HepG2 (cell line): Measurements from ENCODE around the gene FASTK. TPM values are rescaled to one million over a fixed set of nuclear protein-coding genes. Genes with fewer than 3 reads are reported as not detected.

Source experiments
- AHR ChIP-seq: IDR thresholded peaks from 2 replicates; pipeline ENCODE4 v1.6.1; 2018; ENCODE audit warnings: missing genetic modification reagents, missing compliant biosample characterization
- ASH2L ChIP-seq: fragments of 300-600, 200-600 bp; sonication (generic); IDR thresholded peaks from 2 replicates; pipeline ENCODE4 v1.7.0; 2017; ENCODE audit warnings: low read depth, mild to moderate bottlenecking, moderate library complexity, mixed read lengths, low read length; ENCODE audit not compliant: insufficient read length
- BORCS8-MEF2B ChIP-seq: sonication (generic); formaldehyde crosslinking; IDR thresholded peaks from 2 replicates; pipeline ENCODE4 v1.8.0; 2022; ENCODE audit warnings: mild to moderate bottlenecking, missing genetic modification reagents
- DRAP1 ChIP-seq: IDR thresholded peaks from 2 replicates; pipeline ENCODE4 v1.6.1; 2016; ENCODE audit warnings: missing genetic modification reagents, missing compliant biosample characterization
- GATAD2A ChIP-seq: IDR thresholded peaks from 2 replicates; pipeline ENCODE4 v1.6.1; 2016
- IRF9 ChIP-seq: sonication (generic); formaldehyde crosslinking; IDR thresholded peaks from 2 replicates; pipeline ENCODE4 v1.8.0; 2022; ENCODE audit warnings: missing genetic modification reagents, mild to moderate bottlenecking, borderline replicate concordance
- MAZ ChIP-seq, 2 experiments: sonication (generic) in 1 of 2; formaldehyde crosslinking in 1 of 2; IDR thresholded peaks; 2 replicates each; pipeline versions ENCODE4 v1.5.0 to v1.6.1; 2012 to 2020; ENCODE audit warnings: low read depth in 2 of 2, mild to moderate bottlenecking in 2 of 2, borderline replicate concordance in 1 of 2, improper control_type of control experiment in 1 of 2, low read length in 1 of 2, missing genetic modification reagents in 1 of 2, moderate library complexity in 1 of 2
- MIER3 ChIP-seq: IDR thresholded peaks from 2 replicates; pipeline ENCODE4 v1.6.1; 2016; ENCODE audit warnings: missing compliant biosample characterization, borderline replicate concordance
- NRL ChIP-seq: sonication (generic); formaldehyde crosslinking; IDR thresholded peaks from 2 replicates; pipeline ENCODE4 v1.5.0; 2020; ENCODE audit warnings: missing genetic modification reagents, mild to moderate bottlenecking, moderate library complexity, borderline replicate concordance
- SALL1 ChIP-seq: sonication (generic); formaldehyde crosslinking; IDR thresholded peaks from 2 replicates; pipeline ENCODE4 v1.8.0; 2022; ENCODE audit warnings: mild to moderate bottlenecking, missing genetic modification reagents
- SMAD1 ChIP-seq: sonication (generic); formaldehyde crosslinking; IDR thresholded peaks from 2 replicates; pipeline ENCODE4 v1.4.0; 2020; ENCODE audit warnings: missing genetic modification reagents, low read depth, mild to moderate bottlenecking, borderline replicate concordance
- SP2 ChIP-seq: sonication (generic); formaldehyde crosslinking; IDR thresholded peaks from 2 replicates; pipeline ENCODE4 v1.5.1; 2020; ENCODE audit warnings: mild to moderate bottlenecking, missing genetic modification reagents
- ZBTB14 ChIP-seq: sonication (generic); formaldehyde crosslinking; IDR thresholded peaks from 2 replicates; pipeline ENCODE4 v1.4.0; 2020; ENCODE audit warnings: missing genetic modification reagents
- ZNF598 ChIP-seq: sonication (generic); formaldehyde crosslinking; IDR thresholded peaks from 2 replicates; pipeline ENCODE4 v1.5.1; 2020; ENCODE audit warnings: mild to moderate bottlenecking, missing genetic modification reagents, borderline replicate concordance
- polyA plus RNA-seq, 8 experiments: library from polyadenylated mRNA; depleted of rRNA in 3 of 8; stranded (reverse) in 7 of 8; unstranded in 1 of 8; fragments of >200 nt; fragmentation: Illumina TruSeq in 4 of 8; extraction: Trizol in 4 of 8; gene quantifications; 2 replicates each; pipeline versions ENCODE4 v1.2.1 to v1.2.3, GENCODE V29; 2011 to 2016; ENCODE audit warnings: low read depth in 4 of 8, missing spikeins in 1 of 8, mixed read lengths in 1 of 8; ENCODE audit not compliant: insufficient read depth in 1 of 8
- total RNA-seq, 5 experiments: library from RNA; depleted of rRNA; stranded (reverse); fragments of >200 nt; fragmentation: Illumina TruSeq; extraction: Trizol; gene quantifications; 2 replicates each; pipeline ENCODE4 v1.2.3, GENCODE V29; 2016; ENCODE audit warnings: low read depth in 1 of 5
- TF ChIP-seq, protein P1 (sequence below): sonication (generic); formaldehyde crosslinking; IDR thresholded peaks from 2 replicates; pipeline ENCODE4 v1.4.0; 2020; ENCODE audit warnings: missing genetic modification reagents, low read depth, mild to moderate bottlenecking, borderline replicate concordance
- TF ChIP-seq, protein P2 (sequence below): sonication (generic); formaldehyde crosslinking; IDR thresholded peaks from 2 replicates; pipeline ENCODE4 v1.8.0; 2022; ENCODE audit warnings: low read depth, missing genetic modification reagents
- TF ChIP-seq, protein P3 (sequence below): sonication (generic); formaldehyde crosslinking; IDR thresholded peaks from 2 replicates; pipeline ENCODE4 v1.4.0; 2020; ENCODE audit warnings: mild to moderate bottlenecking, missing genetic modification reagents

The FASTK gene
- total and polyA plus RNA-seq, 2 of the 13 experiments (the other 11 are each of a cell fraction or from before 2014, with no cell fraction given) = 52.9 to 55.7 TPM

- TF ChIP-seq, protein P1, sequence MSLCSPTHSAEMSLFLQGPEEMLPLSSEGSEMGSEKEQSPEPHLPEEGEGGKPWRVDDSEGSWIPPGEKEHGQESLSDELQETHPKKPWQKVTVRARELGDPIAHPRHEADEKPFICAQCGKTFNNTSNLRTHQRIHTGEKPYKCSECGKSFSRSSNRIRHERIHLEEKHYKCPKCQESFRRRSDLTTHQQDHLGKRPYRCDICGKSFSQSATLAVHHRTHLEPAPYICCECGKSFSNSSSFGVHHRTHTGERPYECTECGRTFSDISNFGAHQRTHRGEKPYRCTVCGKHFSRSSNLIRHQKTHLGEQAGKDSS = peak; percentile 79; the same call in 1 of the 2 replicates
- TF ChIP-seq, protein P2, sequence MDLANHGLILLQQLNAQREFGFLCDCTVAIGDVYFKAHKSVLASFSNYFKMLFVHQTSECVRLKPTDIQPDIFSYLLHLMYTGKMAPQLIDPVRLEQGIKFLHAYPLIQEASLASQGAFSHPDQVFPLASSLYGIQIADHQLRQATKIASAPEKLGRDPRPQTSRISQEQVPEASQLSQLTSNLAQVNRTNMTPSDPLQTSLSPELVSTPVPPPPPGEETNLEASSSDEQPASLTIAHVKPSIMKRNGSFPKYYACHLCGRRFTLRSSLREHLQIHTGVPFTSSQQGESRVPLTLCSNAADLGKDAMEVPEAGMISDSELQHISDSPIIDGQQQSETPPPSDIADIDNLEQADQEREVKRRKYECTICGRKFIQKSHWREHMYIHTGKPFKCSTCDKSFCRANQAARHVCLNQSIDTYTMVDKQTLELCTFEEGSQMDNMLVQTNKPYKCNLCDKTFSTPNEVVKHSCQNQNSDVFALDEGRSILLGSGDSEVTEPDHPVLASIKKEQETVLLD = peak; percentile 74; the same call in 1 of the 2 replicates
- TF ChIP-seq ASH2L = peak; percentile 25
- TF ChIP-seq MAZ (IDR thresholded peaks at IDR 0.05; ENCODE audit: borderline replicate concordance, low read depth, low read length) = peak; percentile 90
- TF ChIP-seq MAZ (CRISPR knock-in tag; IDR thresholded peaks at IDR 0.05; ENCODE audit: low read depth) = peak; percentile 96
- peak; percentile 76; the same call in 1 of the 2 replicates for TF ChIP-seq IRF9 (CRISPR knock-in tag)
- TF ChIP-seq ZBTB14 = peak; percentile 83
- TF ChIP-seq SMAD1 (CRISPR knock-in tag) = peak; percentile 93; the same call in 1 of the 2 replicates
- TF ChIP-seq NRL (CRISPR knock-in tag) = no peak
- TF ChIP-seq MIER3 = 0 out of 2 replicates have a peak, but pooled peaks have one; percentile 39
- peak; percentile 37 for TF ChIP-seq GATAD2A (CRISPR knock-in tag)
- TF ChIP-seq, protein P3, sequence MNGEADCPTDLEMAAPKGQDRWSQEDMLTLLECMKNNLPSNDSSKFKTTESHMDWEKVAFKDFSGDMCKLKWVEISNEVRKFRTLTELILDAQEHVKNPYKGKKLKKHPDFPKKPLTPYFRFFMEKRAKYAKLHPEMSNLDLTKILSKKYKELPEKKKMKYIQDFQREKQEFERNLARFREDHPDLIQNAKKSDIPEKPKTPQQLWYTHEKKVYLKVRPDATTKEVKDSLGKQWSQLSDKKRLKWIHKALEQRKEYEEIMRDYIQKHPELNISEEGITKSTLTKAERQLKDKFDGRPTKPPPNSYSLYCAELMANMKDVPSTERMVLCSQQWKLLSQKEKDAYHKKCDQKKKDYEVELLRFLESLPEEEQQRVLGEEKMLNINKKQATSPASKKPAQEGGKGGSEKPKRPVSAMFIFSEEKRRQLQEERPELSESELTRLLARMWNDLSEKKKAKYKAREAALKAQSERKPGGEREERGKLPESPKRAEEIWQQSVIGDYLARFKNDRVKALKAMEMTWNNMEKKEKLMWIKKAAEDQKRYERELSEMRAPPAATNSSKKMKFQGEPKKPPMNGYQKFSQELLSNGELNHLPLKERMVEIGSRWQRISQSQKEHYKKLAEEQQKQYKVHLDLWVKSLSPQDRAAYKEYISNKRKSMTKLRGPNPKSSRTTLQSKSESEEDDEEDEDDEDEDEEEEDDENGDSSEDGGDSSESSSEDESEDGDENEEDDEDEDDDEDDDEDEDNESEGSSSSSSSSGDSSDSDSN (CRISPR knock-in tag) = peak; percentile 83
- peak; percentile 34; the same call in 1 of the 2 replicates for TF ChIP-seq SP2 (CRISPR knock-in tag)
- TF ChIP-seq ZNF598 (CRISPR knock-in tag) = 0 out of 2 replicates have a peak, but pooled peaks have one; percentile 56
- TF ChIP-seq AHR (CRISPR knock-in tag) = peak; percentile 20; the same call in 1 of the 2 replicates
- 0 out of 2 replicates have a peak, but pooled peaks have one; percentile 17 for TF ChIP-seq DRAP1 (CRISPR knock-in tag)
- peak; percentile 62; the same call in 1 of the 2 replicates for TF ChIP-seq BORCS8-MEF2B
- peak; percentile 78 for TF ChIP-seq SALL1 (CRISPR knock-in tag)
These were observed 5.3 kb upstream of the FASTK start, which contains the start of gene AGAP3 (continued) for GRCh38 chr7:151085691-151086620.
